ENCODE results near the gene CFAP46. TPM values are rescaled to one million over a fixed set of nuclear protein-coding genes. Genes with fewer than 3 reads are reported as not detected.

The CFAP46 gene
- total RNA-seq, 1 donor: under 0.01 TPM

DNA sequence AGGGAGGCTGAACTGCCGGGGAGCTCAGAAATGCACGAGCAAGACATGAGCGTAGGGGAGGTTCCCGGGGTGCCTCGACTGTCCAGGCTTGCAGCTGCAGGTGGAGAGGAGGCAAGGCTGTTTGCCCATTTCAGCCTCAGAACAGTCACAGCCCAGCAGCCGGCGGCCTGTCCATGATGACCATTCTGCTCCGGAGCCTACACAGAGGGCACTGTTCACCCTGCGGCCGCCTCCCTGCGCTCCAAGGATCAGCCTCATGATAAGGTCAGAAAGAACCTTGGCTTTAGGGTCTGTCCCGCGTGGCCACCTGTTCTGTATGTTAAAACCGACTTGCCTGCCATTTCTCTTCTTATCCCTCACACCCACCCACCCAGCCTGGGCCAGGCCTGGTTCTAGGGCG, 21.9 kb upstream of the CFAP46 start:
- peaks cover 6% of the 10 kb centered on the region for H3K4me1 ChIP-seq (ENCODE audit: insufficient read depth, low read length)
- no peak overlapping the region for H2AFZ ChIP-seq (ENCODE audit: low read length)
- no peak overlapping the region for H3K4me2 ChIP-seq (ENCODE audit: insufficient read depth, low read length)
- DNase-seq (ENCODE audit: insufficient read length, low spot score, missing footprints): no peak
- H3K79me2 ChIP-seq (ENCODE audit: insufficient read depth, low read length): no peaks in the 10 kb centered on the region
- no peak overlapping the region for H3K4me3 ChIP-seq (ENCODE audit: insufficient read depth, low read length)
- no peak overlapping the region for H3K27ac ChIP-seq (ENCODE audit: low read depth, low read length)
- H4K20me1 ChIP-seq (ENCODE audit: insufficient read depth, low read length): no peaks in the 10 kb centered on the region
- TF ChIP-seq, protein P1, sequence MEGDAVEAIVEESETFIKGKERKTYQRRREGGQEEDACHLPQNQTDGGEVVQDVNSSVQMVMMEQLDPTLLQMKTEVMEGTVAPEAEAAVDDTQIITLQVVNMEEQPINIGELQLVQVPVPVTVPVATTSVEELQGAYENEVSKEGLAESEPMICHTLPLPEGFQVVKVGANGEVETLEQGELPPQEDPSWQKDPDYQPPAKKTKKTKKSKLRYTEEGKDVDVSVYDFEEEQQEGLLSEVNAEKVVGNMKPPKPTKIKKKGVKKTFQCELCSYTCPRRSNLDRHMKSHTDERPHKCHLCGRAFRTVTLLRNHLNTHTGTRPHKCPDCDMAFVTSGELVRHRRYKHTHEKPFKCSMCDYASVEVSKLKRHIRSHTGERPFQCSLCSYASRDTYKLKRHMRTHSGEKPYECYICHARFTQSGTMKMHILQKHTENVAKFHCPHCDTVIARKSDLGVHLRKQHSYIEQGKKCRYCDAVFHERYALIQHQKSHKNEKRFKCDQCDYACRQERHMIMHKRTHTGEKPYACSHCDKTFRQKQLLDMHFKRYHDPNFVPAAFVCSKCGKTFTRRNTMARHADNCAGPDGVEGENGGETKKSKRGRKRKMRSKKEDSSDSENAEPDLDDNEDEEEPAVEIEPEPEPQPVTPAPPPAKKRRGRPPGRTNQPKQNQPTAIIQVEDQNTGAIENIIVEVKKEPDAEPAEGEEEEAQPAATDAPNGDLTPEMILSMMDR (IDR thresholded peaks at IDR 0.05; ENCODE audit: extremely low read depth, low read depth, low read length): no peak
- peaks cover 28% of the 10 kb centered on the region for H3K27me3 ChIP-seq (ENCODE audit: insufficient read depth, low read length)
- no peaks in the 10 kb centered on the region for H3K9me3 ChIP-seq (ENCODE audit: low read depth, low read length)
- no peaks in the 10 kb centered on the region for H3K36me3 ChIP-seq (ENCODE audit: insufficient read depth, low read length)

GRCh38 chr10:132963430-132963960, 21.1 kb upstream of the CFAP46 start:
- Histone ChIP-seq H3K9me3 (ENCODE audit: low read depth, low read length) (no peaks in the 10 kb centered on the region), H3K4me2 (ENCODE audit: insufficient read depth, low read length) (no peak overlapping the region), H3K27me3 (ENCODE audit: insufficient read depth, low read length) (peaks cover 22% of the 10 kb centered on the region), H3K4me3 (ENCODE audit: insufficient read depth, low read length) (no peak overlapping the region), H3K36me3 (ENCODE audit: insufficient read depth, low read length) (no peaks in the 10 kb centered on the region), H4K20me1 (ENCODE audit: insufficient read depth, low read length) (no peaks in the 10 kb centered on the region), H3K4me1 (ENCODE audit: insufficient read depth, low read length) (peaks cover 6% of the 10 kb centered on the region), H2AFZ (ENCODE audit: low read length) (no peak overlapping the region), H3K27ac (ENCODE audit: low read depth, low read length) (no peak overlapping the region), H3K79me2 (ENCODE audit: insufficient read depth, low read length) (no peaks in the 10 kb centered on the region)
- no peak for DNase-seq (ENCODE audit: insufficient read length, low spot score, missing footprints)
- TF ChIP-seq, protein P1 (IDR thresholded peaks at IDR 0.05; ENCODE audit: extremely low read depth, low read depth, low read length): no peak

DNA sequence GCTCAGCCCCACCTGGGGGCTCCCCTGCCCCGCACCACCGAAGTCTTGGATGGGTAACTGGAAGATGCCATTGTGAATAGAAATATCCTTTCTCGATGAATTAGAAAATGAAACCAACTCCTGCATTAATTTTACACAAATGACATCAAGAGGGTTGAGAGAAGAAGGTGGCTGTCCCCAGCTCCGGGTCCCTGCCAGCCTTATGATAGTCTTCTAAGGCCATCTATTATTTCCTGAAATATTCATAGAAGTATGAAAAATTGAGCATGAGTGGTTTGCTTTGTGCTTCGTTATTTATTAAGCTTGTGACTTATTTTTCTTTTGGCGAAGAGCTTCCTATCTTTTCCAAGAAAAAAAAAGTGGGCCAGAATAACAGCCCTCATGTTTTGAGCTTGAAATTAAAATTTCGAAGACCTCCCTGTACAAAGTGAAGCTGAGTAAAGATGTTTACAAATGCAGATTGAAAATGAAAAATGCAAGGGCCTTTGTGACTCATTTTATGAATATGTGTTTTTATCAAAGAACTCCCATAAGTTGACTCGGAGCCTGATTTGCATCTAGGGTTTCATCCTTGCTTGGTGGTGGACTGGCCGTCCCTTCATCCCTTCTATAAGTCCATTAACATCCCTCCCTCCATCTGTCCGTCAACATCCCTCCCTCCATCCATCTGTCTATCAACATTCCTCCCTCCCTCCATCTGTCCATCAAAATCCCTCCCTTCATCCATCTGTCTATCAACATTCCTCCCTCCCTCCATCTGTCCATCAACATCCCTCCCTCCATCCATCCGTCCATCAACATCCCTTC, 20.5 kb upstream of the CFAP46 start:
- Histone ChIP-seq H4K20me1 (ENCODE audit: insufficient read depth, low read length) (no peaks in the 10 kb centered on the region), H2AFZ (ENCODE audit: low read length) (peak overlapping the region; percentile 96), H3K36me3 (ENCODE audit: insufficient read depth, low read length) (no peaks in the 10 kb centered on the region), H3K79me2 (ENCODE audit: insufficient read depth, low read length) (no peaks in the 10 kb centered on the region), H3K4me1 (ENCODE audit: insufficient read depth, low read length) (peaks cover 6% of the 10 kb centered on the region), H3K9me3 (ENCODE audit: low read depth, low read length) (no peaks in the 10 kb centered on the region), H3K27me3 (ENCODE audit: insufficient read depth, low read length) (peaks cover 18% of the 10 kb centered on the region), H3K27ac (ENCODE audit: low read depth, low read length) (no peak overlapping the region), H3K4me3 (ENCODE audit: insufficient read depth, low read length) (peak overlapping the region; percentile 90), H3K4me2 (ENCODE audit: insufficient read depth, low read length) (peak overlapping the region; percentile 95)
- DNase-seq (ENCODE audit: insufficient read length, low spot score, missing footprints): peak; percentile 90
- TF ChIP-seq, protein P1 (IDR thresholded peaks at IDR 0.05; ENCODE audit: extremely low read depth, low read depth, low read length): no peak
